RWPE1 (cell line): ENCODE data around the gene MARS1.
A peak's percentile ranks its signal among the peaks of the same experiment; 100 is the strongest.

Source experiments
- CTCF ChIA-PET: fragments of 350-600 bp; sonication (Branson Sonifier 250); formaldehyde crosslinking; extraction: SDS; loops from one replicate; lab custom pipeline; 2021; lab: Yijun Ruan, JAX
- POLR2A ChIA-PET: fragments of 400-600 bp; formaldehyde crosslinking; extraction: SDS; loops from one replicate; lab custom pipeline; 2020; ENCODE audit warnings: antibody characterized with exemption; ENCODE audit not compliant: low non-redundant PET; lab: Yijun Ruan, JAX
- DNase-seq: peaks from one replicate; pipeline ENCODE4 v3.0.0; 2012; ENCODE audit warnings: low spot score
- H3K27ac ChIP-seq: fragments of 450-650 bp; 2 replicates; pipeline ENCODE4 v1.5.1; 2017
- CTCF ChIP-seq: fragments of 450-650 bp; conservative IDR thresholded peaks from 2 replicates; pipeline ENCODE4 v1.5.1; 2017; ENCODE audit warnings: low read depth, mild to moderate bottlenecking

The MARS1 gene

DNA sequence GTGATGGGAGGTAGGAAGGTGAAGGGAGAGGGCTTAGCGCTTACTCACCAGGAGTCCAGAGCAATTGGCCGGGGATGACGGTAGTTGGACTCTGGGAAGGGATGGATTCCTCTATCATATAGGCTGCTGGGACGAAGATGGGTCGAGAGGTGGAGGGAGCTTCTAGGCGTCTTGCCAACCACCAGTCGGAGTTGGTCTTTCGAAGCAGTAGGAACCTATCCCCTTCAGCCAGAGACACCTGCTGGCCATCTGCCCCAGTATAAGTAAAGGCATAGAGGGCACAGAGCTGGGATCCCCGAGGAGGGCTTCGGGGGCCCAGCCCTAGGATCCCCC is 8.9 kb upstream of the MARS1 start:
- ChIA-PET CTCF (no interaction called here), POLR2A (no interaction called here)
- H3K27ac ChIP-seq = no peak overlapping the region
- no peak for DNase-seq
- no peak for TF ChIP-seq CTCF

DNA sequence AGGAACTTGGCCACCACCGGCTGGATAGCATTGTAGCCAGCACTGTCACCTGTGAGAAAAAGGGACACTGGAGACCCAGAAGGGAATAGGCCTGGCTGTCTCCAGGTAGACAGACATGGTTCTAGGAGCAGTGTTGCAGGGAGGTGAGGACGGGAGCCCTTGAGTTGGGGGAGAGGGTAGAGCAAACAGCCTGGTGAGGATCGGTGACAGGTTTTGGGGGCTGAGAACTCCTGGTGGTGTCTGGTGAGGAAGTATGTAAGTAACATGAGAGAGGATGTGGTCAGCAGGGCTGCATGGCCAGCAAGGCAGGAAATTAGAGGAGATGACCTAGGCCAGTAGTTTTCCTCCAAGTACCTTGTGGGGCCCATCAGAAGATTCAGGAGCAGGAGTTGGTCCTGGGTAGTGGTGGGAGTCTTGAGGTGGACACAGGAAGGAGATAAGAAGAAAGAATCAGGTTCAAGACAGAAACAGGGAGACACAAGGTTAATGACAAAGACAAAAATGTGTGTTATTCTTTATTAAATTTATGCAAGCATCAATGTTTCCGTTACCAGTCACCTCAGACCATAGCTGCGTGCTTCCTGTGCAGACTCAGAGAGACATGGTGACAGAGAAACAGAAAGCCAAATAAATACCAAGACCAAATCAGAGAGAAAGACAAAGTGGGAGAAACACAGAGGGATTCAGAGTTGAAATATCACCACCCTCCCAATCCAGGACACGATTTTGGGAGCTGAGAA is 8.3 kb upstream of the MARS1 start, which contains the start of gene ARHGAP9:
ARHGAP9 (minus strand) TSS at position 491 of the 740 bp plus-strand sequence; CDS start at position 31, 460 bp downstream.
- no peak for TF ChIP-seq CTCF
- no peak within 1 kb of the TSS for H3K27ac ChIP-seq
- ChIA-PET CTCF (interaction anchor here (1.0 kb wide), 1 partner anchor 27 kb away, joined by 4 read pairs; no protein-coding TSS in a partner anchor), POLR2A (no interaction called here)
- DNase-seq = no peak

GRCh38 chr12:57481671-57482070 is 6.2 kb upstream of the MARS1 start:
- TF ChIP-seq CTCF = no peak
- ChIA-PET CTCF (interaction anchor here (0.6 kb wide), 1 partner anchor 151 kb away, joined by 3 read pairs; the partner anchor contains the start of gene B4GALNT1), POLR2A (no interaction called here)
- no peak overlapping the region for H3K27ac ChIP-seq
- no peak for DNase-seq

GRCh38 chr12:57483466-57483865 is 4.4 kb upstream of the MARS1 start:
- DNase-seq = no peak
- H3K27ac ChIP-seq = no peak overlapping the region
- no peak for TF ChIP-seq CTCF
- ChIA-PET CTCF (no interaction called here), POLR2A (no interaction called here)

DNA sequence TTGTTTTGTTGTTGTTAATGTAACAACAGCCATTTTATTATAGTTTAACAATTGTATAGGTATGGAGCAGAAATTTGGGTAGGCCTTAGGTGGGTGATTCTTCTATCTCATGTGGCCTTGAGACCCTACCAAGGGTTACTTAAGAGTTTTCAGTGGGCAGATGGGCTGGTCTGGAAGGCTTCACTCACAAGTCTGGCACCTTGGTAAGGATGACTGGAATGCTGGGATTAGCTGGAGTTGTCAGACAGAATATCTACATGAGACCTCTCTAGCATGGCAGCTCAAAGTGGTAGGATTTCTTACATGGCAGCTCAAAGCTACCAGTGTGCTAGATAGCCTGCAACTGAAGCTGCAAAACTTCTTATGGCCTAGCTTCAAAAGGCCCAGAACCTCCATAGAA is 2.2 kb upstream of the MARS1 start:
- H3K27ac ChIP-seq = no peak overlapping the region
- no peak for TF ChIP-seq CTCF
- POLR2A ChIA-PET = no interaction called here
- DNase-seq = no peak
- CTCF ChIA-PET = no interaction called here

DNA sequence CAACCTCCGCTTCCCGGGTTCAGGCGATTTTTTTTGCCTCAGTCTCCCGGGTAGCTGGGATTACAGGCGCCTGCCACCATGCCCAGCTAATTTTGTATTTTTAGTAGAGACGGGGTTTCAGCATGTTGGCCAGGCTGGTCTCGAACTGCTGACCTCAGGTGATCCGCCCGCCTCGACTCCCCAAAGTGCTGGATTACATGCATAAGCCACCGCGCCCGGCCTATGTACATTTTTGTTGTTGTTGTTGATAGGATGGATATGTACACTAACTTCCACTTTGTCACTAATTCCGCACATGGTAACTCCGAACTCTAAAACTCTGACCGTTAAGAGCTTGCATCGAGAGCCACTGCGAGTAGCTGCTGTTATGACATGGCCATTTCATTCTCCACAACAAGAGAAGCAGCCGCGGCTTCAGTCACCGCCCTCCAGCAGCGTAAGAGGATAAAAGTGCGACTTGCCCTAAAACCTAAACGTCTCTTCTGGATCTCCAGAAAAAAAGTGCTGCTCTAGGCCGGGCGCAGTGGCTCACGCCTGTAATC is 742 bp upstream of the MARS1 start:
- ChIA-PET POLR2A (no interaction called here), CTCF (interaction anchor here (0.6 kb wide), 2 partner anchors 75 to 209 kb away, joined by 3 to 4 read pairs; no protein-coding TSS in a partner anchor)
- peak overlapping the region; percentile 79 for H3K27ac ChIP-seq
- no peak for TF ChIP-seq CTCF
- DNase-seq = no peak
